ENCODE results near the gene CEP152. TPM values are rescaled to one million over a fixed set of nuclear protein-coding genes. Genes with fewer than 3 reads are reported as not detected.

CEP152 gene
- total and polyA plus RNA-seq, 2 of the 13 experiments (the other 11 are each of a cell fraction or from before 2014, with no cell fraction given) = 1.3 to 14.7 TPM

DNA sequence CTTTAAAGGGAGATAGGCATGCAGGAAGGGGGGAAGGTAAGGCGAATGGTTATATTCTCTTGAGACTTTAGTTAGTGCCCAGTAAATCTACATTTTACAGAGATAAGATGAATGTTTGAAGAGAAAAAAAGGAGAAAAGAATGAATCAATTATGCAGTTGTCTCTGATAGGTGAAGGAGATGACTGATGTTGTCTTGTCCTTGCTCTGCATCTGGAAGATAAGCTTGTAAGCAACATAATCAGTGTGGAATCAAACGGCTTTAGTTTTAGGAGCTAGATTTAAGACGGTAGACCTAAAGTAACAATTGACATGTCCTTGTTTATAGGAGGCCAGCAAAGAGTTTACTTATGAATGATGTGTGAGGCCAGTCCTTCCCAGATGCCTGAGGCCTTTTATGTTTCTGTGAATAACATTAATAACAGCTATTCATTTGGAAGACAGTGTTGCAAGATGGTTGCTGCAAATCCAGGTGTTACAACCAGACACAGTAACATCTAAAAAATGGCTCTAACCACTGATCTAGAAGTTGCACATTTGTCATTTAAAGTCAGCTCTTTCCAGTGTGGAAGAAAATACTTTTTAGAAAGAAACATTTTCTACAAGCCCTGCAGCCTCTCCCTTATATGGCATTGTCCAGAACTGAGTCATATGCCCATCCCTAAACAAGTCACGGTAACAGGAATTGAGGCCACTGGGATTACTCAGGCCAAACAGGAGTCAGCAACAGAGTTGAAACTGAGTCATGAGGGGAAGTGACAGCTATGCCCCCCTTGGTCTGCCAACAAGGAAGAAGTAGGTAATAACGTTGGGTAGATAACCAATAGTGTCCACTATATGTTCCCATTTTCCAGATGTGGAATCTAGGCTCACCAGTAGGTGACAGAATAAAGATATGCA is 87.9 kb downstream of the CEP152 start:
- WGBS (ENCODE audit: low lambda C conversion rate) = 96% methylated on average over 5 of the region's 5 CpGs
- DNase-seq (ENCODE audit: low spot score) (no peak), ATAC-seq (no peak), FAIRE-seq (no peak)
- BruUV-seq (replicated peaks) = no TSS peak
- Histone ChIP-seq H4K20me1 (ENCODE audit: insufficient read depth, low read length) (no peaks in the 10 kb centered on the region), H3K27ac (ENCODE audit: extremely low read length, insufficient read depth, low read length) (no peak overlapping the region), H3K79me2 (ENCODE audit: insufficient read depth, low read length) (no peaks in the 10 kb centered on the region), H3K36me3 (replicated peaks in 1 of 2; ENCODE audit: control insufficient read depth in 1 of 2, insufficient read depth in 2 of 2, low read length in 2 of 2) (peaks cover 0 to 2% of the 10 kb centered on the region in 2 experiments; a peak in 1 of 5 replicates), H3K4me2 (ENCODE audit: low read depth, low read length) (no peak overlapping the region), H3K9me3 (ENCODE audit: low read length) (no peaks in the 10 kb centered on the region), H2AFZ (ENCODE audit: low read length) (no peak overlapping the region), H3K27me3 (ENCODE audit: control insufficient read depth in 1 of 2, insufficient read depth in 2 of 2, low read length in 2 of 2) (no peaks in the 10 kb centered on the region), H3K4me3 (replicated peaks in 1 of 3; ENCODE audit: insufficient read depth in 1 of 3, low read depth in 2 of 3, low read length in 3 of 3) (no peak overlapping the region), H3K4me1 (ENCODE audit: insufficient read depth, low read length) (peaks cover 12% of the 10 kb centered on the region), H3K9ac (ENCODE audit: insufficient read depth, low read depth, low read length) (no peak overlapping the region)
- intact Hi-C loops (cut with micrococcal nuclease; ENCODE audit: unreplicated experiment) (no loop called here), in situ Hi-C loops (cut with HindIII; ENCODE audit: extremely low pct_ligation_motif_present, low pct_unique_long_range_greater_than_20kb) (no loop called here)
- TF ChIP-seq, protein P1, sequence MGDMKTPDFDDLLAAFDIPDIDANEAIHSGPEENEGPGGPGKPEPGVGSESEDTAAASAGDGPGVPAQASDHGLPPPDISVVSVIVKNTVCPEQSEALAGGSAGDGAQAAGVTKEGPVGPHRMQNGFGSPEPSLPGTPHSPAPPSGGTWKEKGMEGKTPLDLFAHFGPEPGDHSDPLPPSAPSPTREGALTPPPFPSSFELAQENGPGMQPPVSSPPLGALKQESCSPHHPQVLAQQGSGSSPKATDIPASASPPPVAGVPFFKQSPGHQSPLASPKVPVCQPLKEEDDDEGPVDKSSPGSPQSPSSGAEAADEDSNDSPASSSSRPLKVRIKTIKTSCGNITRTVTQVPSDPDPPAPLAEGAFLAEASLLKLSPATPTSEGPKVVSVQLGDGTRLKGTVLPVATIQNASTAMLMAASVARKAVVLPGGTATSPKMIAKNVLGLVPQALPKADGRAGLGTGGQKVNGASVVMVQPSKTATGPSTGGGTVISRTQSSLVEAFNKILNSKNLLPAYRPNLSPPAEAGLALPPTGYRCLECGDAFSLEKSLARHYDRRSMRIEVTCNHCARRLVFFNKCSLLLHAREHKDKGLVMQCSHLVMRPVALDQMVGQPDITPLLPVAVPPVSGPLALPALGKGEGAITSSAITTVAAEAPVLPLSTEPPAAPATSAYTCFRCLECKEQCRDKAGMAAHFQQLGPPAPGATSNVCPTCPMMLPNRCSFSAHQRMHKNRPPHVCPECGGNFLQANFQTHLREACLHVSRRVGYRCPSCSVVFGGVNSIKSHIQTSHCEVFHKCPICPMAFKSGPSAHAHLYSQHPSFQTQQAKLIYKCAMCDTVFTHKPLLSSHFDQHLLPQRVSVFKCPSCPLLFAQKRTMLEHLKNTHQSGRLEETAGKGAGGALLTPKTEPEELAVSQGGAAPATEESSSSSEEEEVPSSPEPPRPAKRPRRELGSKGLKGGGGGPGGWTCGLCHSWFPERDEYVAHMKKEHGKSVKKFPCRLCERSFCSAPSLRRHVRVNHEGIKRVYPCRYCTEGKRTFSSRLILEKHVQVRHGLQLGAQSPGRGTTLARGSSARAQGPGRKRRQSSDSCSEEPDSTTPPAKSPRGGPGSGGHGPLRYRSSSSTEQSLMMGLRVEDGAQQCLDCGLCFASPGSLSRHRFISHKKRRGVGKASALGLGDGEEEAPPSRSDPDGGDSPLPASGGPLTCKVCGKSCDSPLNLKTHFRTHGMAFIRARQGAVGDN (CRISPR knock-in tag; IDR thresholded peaks at IDR 0.05) = no peak
- TF ChIP-seq NKX3-1 (CRISPR knock-in tag; IDR thresholded peaks at IDR 0.05) = no peak
- no peak for TF ChIP-seq ZSCAN22 (CRISPR knock-in tag; IDR thresholded peaks at IDR 0.05)
- no peak for TF ChIP-seq ZNF737 (CRISPR knock-in tag; IDR thresholded peaks at IDR 0.05; ENCODE audit: borderline replicate concordance)
- TF ChIP-seq ZNF446 (CRISPR knock-in tag; IDR thresholded peaks at IDR 0.05) = no peak
- TF ChIP-seq CBFB (CRISPR knock-in tag; IDR thresholded peaks at IDR 0.05) = no peak
- TF ChIP-seq ZNF468 (CRISPR knock-in tag; IDR thresholded peaks at IDR 0.05) = no peak
- TF ChIP-seq, protein P2, sequence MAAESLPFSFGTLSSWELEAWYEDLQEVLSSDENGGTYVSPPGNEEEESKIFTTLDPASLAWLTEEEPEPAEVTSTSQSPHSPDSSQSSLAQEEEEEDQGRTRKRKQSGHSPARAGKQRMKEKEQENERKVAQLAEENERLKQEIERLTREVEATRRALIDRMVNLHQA (CRISPR knock-in tag; IDR thresholded peaks at IDR 0.05) = no peak
- no peak for TF ChIP-seq MTF1 (CRISPR knock-in tag; IDR thresholded peaks at IDR 0.05)
- no peak for TF ChIP-seq BCL6 (CRISPR knock-in tag; IDR thresholded peaks at IDR 0.05)
- no peak for TF ChIP-seq ZNF776 (CRISPR knock-in tag; IDR thresholded peaks at IDR 0.05)
- TF ChIP-seq LCORL (IDR thresholded peaks at IDR 0.05) = no peak
- TF ChIP-seq LCORL (CRISPR knock-in tag; IDR thresholded peaks at IDR 0.05) = no peak
- TF ChIP-seq GABPA (IDR thresholded peaks at IDR 0.05; ENCODE audit: low read depth, low read length) = no peak
- no peak for TF ChIP-seq GABPA (CRISPR knock-in tag; IDR thresholded peaks at IDR 0.05; ENCODE audit: low read depth)
- no peak for TF ChIP-seq HNRNPK (IDR thresholded peaks at IDR 0.05; ENCODE audit: low read depth, low read length, poor library complexity, severe bottlenecking)
- TF ChIP-seq EHMT2 (IDR thresholded peaks at IDR 0.05; ENCODE audit: borderline replicate concordance, low read depth, low read length) = no peak
- TF ChIP-seq ZNF616 (CRISPR knock-in tag; IDR thresholded peaks at IDR 0.05; ENCODE audit: low read depth) = no peak
- TF ChIP-seq NFE2L2 (IDR thresholded peaks at IDR 0.05; ENCODE audit: low read length) = no peak
- no peak for TF ChIP-seq ZNF354B (CRISPR knock-in tag; IDR thresholded peaks at IDR 0.05)
- POLR2A ChIA-PET = no interaction called here
- CTCF ChIA-PET (ENCODE audit: low intra/inter-chr PET ratio, low total read pairs) = no interaction called here
